Smooth muscle cell (in vitro differentiated cells): ENCODE measurements around the gene CXorf38. TPM values are rescaled to one million over a fixed set of nuclear protein-coding genes. Genes with fewer than 3 reads are reported as not detected.

Experiments
- DNase-seq: peaks from one replicate; lab custom pipeline; 2025; ENCODE audit not compliant: unreplicated experiment; lab: John Stamatoyannopoulos, UW
- H2AFZ ChIP-seq: fragments of 200-600 bp; sonication (generic); 2 replicates; pipeline ENCODE4 v1.6.0; 2016; ENCODE audit warnings: antibody characterized with exemption, low read depth, mild to moderate bottlenecking
- H3F3A ChIP-seq: fragments of 200-600 bp; sonication (generic); 2 replicates; pipeline ENCODE4 v1.6.0; 2017; ENCODE audit warnings: antibody characterized with exemption, low read depth
- H3K27ac ChIP-seq: fragments of 200-600 bp; sonication (generic); 2 replicates; pipeline ENCODE4 v1.5.1; 2016; ENCODE audit warnings: low read depth, mild to moderate bottlenecking
- H3K27me3 ChIP-seq: fragments of 200-600 bp; sonication (generic); 2 replicates; pipeline ENCODE4 v1.6.1; 2016; ENCODE audit warnings: low read depth, mild to moderate bottlenecking
- H3K36me3 ChIP-seq: fragments of 200-600 bp; sonication (generic); 2 replicates; pipeline ENCODE4 v1.5.1; 2016; ENCODE audit warnings: low read depth
- H3K4me1 ChIP-seq: fragments of 200-600 bp; sonication (generic); 2 replicates; pipeline ENCODE4 v1.5.1; 2016; ENCODE audit warnings: low read depth
- H3K4me2 ChIP-seq: fragments of 200-600 bp; sonication (generic); 2 replicates; pipeline ENCODE4 v1.6.0; 2016; ENCODE audit warnings: mild to moderate bottlenecking
- H3K4me3 ChIP-seq: fragments of 200-600 bp; sonication (generic); 2 replicates; pipeline ENCODE4 v1.5.1; 2016; ENCODE audit warnings: mild to moderate bottlenecking
- H3K79me2 ChIP-seq: fragments of 200-600 bp; sonication (generic); 2 replicates; pipeline ENCODE4 v1.6.0; 2016; ENCODE audit warnings: low read depth, mild to moderate bottlenecking
- H3K9ac ChIP-seq: fragments of 200-600 bp; sonication (generic); 2 replicates; pipeline ENCODE4 v1.6.0; 2016; ENCODE audit warnings: low read depth
- H3K9me3 ChIP-seq: fragments of 200-600 bp; sonication (generic); replicated peaks from 2 replicates; pipeline ENCODE4 v1.5.1; 2016; ENCODE audit warnings: low read depth
- H4K20me1 ChIP-seq: fragments of 200-600 bp; sonication (generic); 2 replicates; pipeline ENCODE4 v1.6.0; 2016; ENCODE audit warnings: low read depth
- whole genome bisulfite sequencing: methylation state at CpG from one replicate; pipeline ENCODE4 v1.1.7; 2016; ENCODE audit warnings: low lambda C conversion rate; 5-methylcytosine and 5-hydroxymethylcytosine counted together
- polyA plus RNA-seq: library from polyadenylated mRNA; unstranded; fragments of >200 nt; fragmentation: Nextera tagmentation; extraction: Ambion mirVana; gene quantifications from 2 replicates; pipeline ENCODE4 v1.2.1, GENCODE V29; 2016
- total RNA-seq: library from RNA; depleted of rRNA; stranded (reverse); fragments of >200 nt; gene quantifications from 2 replicates; pipeline ENCODE4 v1.2.3, GENCODE V29; 2014
- TF ChIP-seq, protein P1 (sequence below): fragments of 200-600 bp; sonication (generic); IDR thresholded peaks from 2 replicates; pipeline ENCODE4 v1.5.1; 2017; ENCODE audit warnings: borderline replicate concordance, mild to moderate bottlenecking, antibody characterized with exemption; ENCODE audit not compliant: insufficient read depth, poor library complexity, severe bottlenecking

CXorf38 gene
- total and polyA plus RNA-seq, 2 experiments from 2014 or later, result 8.5 to 11.0 TPM

DNA sequence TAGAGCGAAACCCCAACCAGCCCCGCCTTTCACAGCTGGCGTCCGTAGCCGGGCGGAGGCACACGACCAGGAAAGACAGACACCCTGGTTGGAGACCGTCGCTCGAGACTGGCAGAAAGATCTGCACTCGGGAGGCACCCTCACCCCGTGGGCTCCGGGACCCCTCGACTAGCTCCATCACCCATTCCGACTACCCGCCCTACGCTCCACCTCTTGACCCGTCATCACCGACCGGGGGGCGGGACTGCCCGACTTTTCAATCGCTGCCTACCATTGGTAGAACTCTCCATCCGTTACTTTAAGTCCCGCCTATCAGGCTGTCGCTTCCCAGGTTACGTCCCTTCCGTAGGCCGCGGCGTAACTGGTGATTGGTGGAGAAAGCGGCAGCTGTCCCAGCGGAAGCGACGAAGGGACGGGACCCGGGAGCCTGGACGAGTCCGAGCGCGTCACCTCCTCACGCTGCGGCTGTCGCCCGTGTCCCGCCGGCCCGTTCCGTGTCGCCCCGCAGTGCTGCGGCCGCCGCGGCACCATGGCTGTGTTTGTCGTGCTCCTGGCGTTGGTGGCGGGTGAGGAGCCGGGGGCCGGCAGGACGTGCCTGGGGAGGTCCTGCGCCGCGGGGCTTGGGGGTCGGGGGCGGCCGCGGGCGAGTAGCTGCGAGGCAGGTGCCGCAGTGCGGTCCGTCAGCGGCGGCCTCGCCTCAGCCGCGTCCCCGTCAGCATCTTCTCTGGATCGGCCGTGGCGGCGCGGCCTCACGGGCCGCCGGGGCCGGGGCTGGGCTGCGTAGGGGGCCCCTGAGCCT is 66.6 kb downstream of the CXorf38 start, which contains the start of gene ATP6AP2:
ATP6AP2 (plus strand) TSS at position 434 of the 799 bp plus-strand sequence; CDS start at position 530, 96 bp downstream.
- H3K27ac ChIP-seq, result peak within 1 kb of the TSS; percentile 75
- peak within 1 kb of the TSS; percentile 85 for H3K9ac ChIP-seq
- H3K4me2 ChIP-seq, result peak within 1 kb of the TSS; percentile 93
- no peaks in the 10 kb centered on the region for H3F3A ChIP-seq
- H4K20me1 ChIP-seq, result peaks cover 38% of the 10 kb centered on the region
- H3K79me2 ChIP-seq, result peaks cover 39% of the 10 kb centered on the region
- H3K36me3 ChIP-seq, result no peaks in the 10 kb centered on the region
- peak within 1 kb of the TSS; percentile 87 for H2AFZ ChIP-seq
- no peaks in the 10 kb centered on the region for H3K27me3 ChIP-seq
- peaks cover 7% of the 10 kb centered on the region for H3K4me1 ChIP-seq
- 45% methylated on average over 70 of the region's 89 CpGs for WGBS
- peak within 1 kb of the TSS; percentile 72 for H3K4me3 ChIP-seq
- TF ChIP-seq, protein P1, sequence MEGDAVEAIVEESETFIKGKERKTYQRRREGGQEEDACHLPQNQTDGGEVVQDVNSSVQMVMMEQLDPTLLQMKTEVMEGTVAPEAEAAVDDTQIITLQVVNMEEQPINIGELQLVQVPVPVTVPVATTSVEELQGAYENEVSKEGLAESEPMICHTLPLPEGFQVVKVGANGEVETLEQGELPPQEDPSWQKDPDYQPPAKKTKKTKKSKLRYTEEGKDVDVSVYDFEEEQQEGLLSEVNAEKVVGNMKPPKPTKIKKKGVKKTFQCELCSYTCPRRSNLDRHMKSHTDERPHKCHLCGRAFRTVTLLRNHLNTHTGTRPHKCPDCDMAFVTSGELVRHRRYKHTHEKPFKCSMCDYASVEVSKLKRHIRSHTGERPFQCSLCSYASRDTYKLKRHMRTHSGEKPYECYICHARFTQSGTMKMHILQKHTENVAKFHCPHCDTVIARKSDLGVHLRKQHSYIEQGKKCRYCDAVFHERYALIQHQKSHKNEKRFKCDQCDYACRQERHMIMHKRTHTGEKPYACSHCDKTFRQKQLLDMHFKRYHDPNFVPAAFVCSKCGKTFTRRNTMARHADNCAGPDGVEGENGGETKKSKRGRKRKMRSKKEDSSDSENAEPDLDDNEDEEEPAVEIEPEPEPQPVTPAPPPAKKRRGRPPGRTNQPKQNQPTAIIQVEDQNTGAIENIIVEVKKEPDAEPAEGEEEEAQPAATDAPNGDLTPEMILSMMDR, result no peak
- H3K9me3 ChIP-seq, result no peaks in the 10 kb centered on the region
- peak; percentile 48 for DNase-seq

DNA sequence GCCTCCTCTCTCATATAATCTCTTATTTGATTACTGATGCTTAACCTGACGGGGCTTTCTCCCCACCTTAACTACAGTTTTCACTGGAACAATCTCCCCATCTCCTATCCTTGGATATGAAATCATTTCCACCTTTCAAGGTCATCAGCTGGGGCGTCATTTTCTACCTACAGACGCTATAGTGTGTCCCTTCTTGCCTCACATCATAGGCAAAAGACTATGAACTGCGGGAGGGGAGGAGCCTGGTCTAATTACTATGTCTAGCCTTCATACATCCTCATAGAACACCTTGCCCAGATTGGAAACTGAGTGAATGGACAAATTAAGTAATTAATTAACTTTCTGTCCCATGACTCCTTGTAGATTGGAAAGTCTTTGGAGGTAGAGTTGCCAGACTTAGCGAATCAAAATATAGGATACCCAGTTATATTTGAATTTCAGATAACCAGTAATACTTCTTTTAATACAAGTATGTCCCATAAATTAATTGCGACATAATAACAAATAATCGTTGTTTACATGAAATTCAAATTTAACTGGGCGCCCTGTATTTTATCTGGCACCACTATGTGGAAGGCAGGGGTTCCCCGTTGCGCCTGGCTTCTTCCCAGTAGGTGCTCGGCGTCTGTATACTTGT is 67.3 kb downstream of the CXorf38 start:
- Histone ChIP-seq H3K4me3 (peak overlapping the region; percentile 72), H3K9me3 (no peaks in the 10 kb centered on the region), H3K79me2 (peaks cover 34% of the 10 kb centered on the region), H2AFZ (peak overlapping the region; percentile 87), H3K4me2 (peak overlapping the region; percentile 80), H3K27ac (peak overlapping the region; percentile 50), H3F3A (no peaks in the 10 kb centered on the region), H4K20me1 (peaks cover 35% of the 10 kb centered on the region), H3K27me3 (no peaks in the 10 kb centered on the region), H3K9ac (peak overlapping the region; percentile 50), H3K4me1 (peaks cover 7% of the 10 kb centered on the region), H3K36me3 (no peaks in the 10 kb centered on the region)
- TF ChIP-seq, protein P1, result no peak
- 34% methylated on average over 12 of the region's 12 CpGs for WGBS
- no peak for DNase-seq

DNA sequence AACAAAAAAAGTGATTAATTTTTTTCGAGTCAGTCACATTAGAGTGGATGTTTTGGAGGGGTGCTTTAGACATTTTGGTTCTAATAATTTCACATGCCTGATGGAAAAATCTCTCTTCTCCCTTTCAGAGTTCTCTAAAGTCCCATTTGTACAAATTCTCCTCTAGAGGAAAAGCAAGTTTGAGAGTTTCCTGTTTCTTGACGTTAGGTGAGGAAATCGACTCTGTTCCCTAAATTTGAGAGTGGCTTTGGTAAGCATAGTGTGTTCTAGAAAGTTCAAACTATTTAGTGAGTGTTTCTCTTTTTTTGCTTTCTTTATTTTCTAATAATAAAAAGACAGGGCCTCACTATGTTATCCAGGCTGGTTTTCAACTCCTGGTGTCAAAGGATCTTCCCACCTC is 68.2 kb downstream of the CXorf38 start:
- H3K4me1 ChIP-seq, result peaks cover 7% of the 10 kb centered on the region
- H3K27me3 ChIP-seq, result no peaks in the 10 kb centered on the region
- no peak overlapping the region for H3K4me2 ChIP-seq
- DNase-seq, result no peak
- H4K20me1 ChIP-seq, result peaks cover 27% of the 10 kb centered on the region
- WGBS, result 88% methylated on average over 3 of the region's 3 CpGs
- H3K9me3 ChIP-seq, result no peaks in the 10 kb centered on the region
- H3K4me3 ChIP-seq, result no peak overlapping the region
- no peak overlapping the region for H3K9ac ChIP-seq
- no peak overlapping the region for H3K27ac ChIP-seq
- H3K79me2 ChIP-seq, result peaks cover 29% of the 10 kb centered on the region
- H2AFZ ChIP-seq, result no peak overlapping the region
- no peaks in the 10 kb centered on the region for H3F3A ChIP-seq
- no peaks in the 10 kb centered on the region for H3K36me3 ChIP-seq
- TF ChIP-seq, protein P1, result no peak
